Measurements from ENCODE around the gene C1QTNF7.

Gene C1QTNF7

GRCh38 chr4:15478724-15479088 is 50.9 kb downstream of the C1QTNF7 start:
- H2AFZ ChIP-seq (ENCODE audit: low read length), result peak overlapping the region; percentile 96
- H3K27ac ChIP-seq (replicated peaks; ENCODE audit: low read length), result no peak overlapping the region
- peaks cover 0 to 24% of the 10 kb centered on the region in 2 donors for H3K36me3 ChIP-seq (replicated peaks in 1 of 2; ENCODE audit: control insufficient read depth in 2 of 2, insufficient read depth in 2 of 2, low read length in 2 of 2)
- no peak overlapping the region for H2BK5ac ChIP-seq (ENCODE audit: low read length)
- peaks cover 3 to 11% of the 10 kb centered on the region in 2 donors for H3K4me1 ChIP-seq (ENCODE audit: control insufficient read depth in 2 of 2, insufficient read depth in 1 of 2, low read depth in 1 of 2, low read length in 2 of 2)
- H4K8ac ChIP-seq (ENCODE audit: low read depth, low read length), result no peak overlapping the region
- no peak for DNase-seq (ENCODE audit: low spot score)
- no peak overlapping the region for H3K18ac ChIP-seq (ENCODE audit: low read length)
- H3K14ac ChIP-seq (ENCODE audit: low read length), result no peak overlapping the region
- no peak overlapping the region for H4K91ac ChIP-seq (ENCODE audit: low read depth, low read length, poor library complexity)
- no peak overlapping the region for H2BK120ac ChIP-seq (ENCODE audit: low read depth, low read length)
- no peak overlapping the region for H2BK12ac ChIP-seq (ENCODE audit: low read length)
- H3K4me2 ChIP-seq (ENCODE audit: insufficient read depth, low read length, poor library complexity, severe bottlenecking), result no peak overlapping the region
- H3K79me1 ChIP-seq (ENCODE audit: low read depth, low read length), result no peaks in the 10 kb centered on the region
- no peak overlapping the region for H2AK5ac ChIP-seq (ENCODE audit: low read depth, low read length)
- no peaks in the 10 kb centered on the region for H3K27me3 ChIP-seq (ENCODE audit: control insufficient read depth in 3 of 3, insufficient read depth in 3 of 3, low read depth in 1 of 3, low read length in 3 of 3)
- H3K23ac ChIP-seq (ENCODE audit: low read depth, low read length, poor library complexity), result no peak overlapping the region
- H2BK15ac ChIP-seq (ENCODE audit: low read length), result no peak overlapping the region
- H3K4ac ChIP-seq (ENCODE audit: low read length), result no peak overlapping the region
- no peak overlapping the region for H3K9ac ChIP-seq (ENCODE audit: low read depth, low read length, poor library complexity)
- no CpG with 5 or more reads among the region's 5 CpGs for WGBS, 2 donors (ENCODE audit: extremely low coverage in 2 of 2, insufficient read length in 2 of 2, insufficient replicate concordance in 1 of 2)
- no peak overlapping the region for H3K4me3 ChIP-seq (ENCODE audit: low read length in 2 of 2)
- peaks cover 0 to 4% of the 10 kb centered on the region in 2 donors for H3K9me3 ChIP-seq (replicated peaks in 1 of 2; ENCODE audit: control insufficient read depth in 2 of 2, insufficient read depth in 1 of 2, low read depth in 1 of 2, low read length in 2 of 2)

- H4K91ac ChIP-seq (ENCODE audit: low read depth, low read length, poor library complexity), result peak overlapping the region; percentile 34
- peak overlapping the region; percentile 86 for H3K18ac ChIP-seq (ENCODE audit: low read length)
- peak overlapping the region; percentile 94 for H3K27ac ChIP-seq (replicated peaks; ENCODE audit: low read length)
- H3K23ac ChIP-seq (ENCODE audit: low read depth, low read length, poor library complexity), result no peak overlapping the region
- no peak overlapping the region for H2BK5ac ChIP-seq (ENCODE audit: low read length)
- H2AFZ ChIP-seq (ENCODE audit: low read length), result peak overlapping the region; percentile 96
- peak; percentile 80 for DNase-seq (ENCODE audit: low spot score)
- H3K9me3 ChIP-seq (replicated peaks in 1 of 2; ENCODE audit: control insufficient read depth in 2 of 2, insufficient read depth in 1 of 2, low read depth in 1 of 2, low read length in 2 of 2), result peaks cover 0 to 4% of the 10 kb centered on the region in 2 donors
- peak overlapping the region; percentile 52 to 76 for H3K4me3 ChIP-seq (ENCODE audit: low read length in 2 of 2)
- H2BK15ac ChIP-seq (ENCODE audit: low read length), result peak overlapping the region; percentile 34
- no peak overlapping the region for H4K8ac ChIP-seq (ENCODE audit: low read depth, low read length)
- H3K9ac ChIP-seq (ENCODE audit: low read depth, low read length, poor library complexity), result peak overlapping the region; percentile 79
- no CpG with 5 or more reads among the region's 11 CpGs for WGBS, 2 donors (ENCODE audit: extremely low coverage in 2 of 2, insufficient read length in 2 of 2, insufficient replicate concordance in 1 of 2)
- H2BK120ac ChIP-seq (ENCODE audit: low read depth, low read length), result no peak overlapping the region
- H3K27me3 ChIP-seq (ENCODE audit: control insufficient read depth in 3 of 3, insufficient read depth in 3 of 3, low read depth in 1 of 3, low read length in 3 of 3), result no peaks in the 10 kb centered on the region
- H3K4me2 ChIP-seq (ENCODE audit: insufficient read depth, low read length, poor library complexity, severe bottlenecking), result peak overlapping the region; percentile 58
- H3K4ac ChIP-seq (ENCODE audit: low read length), result no peak overlapping the region
- no peak overlapping the region for H2BK12ac ChIP-seq (ENCODE audit: low read length)
- no peak overlapping the region for H2AK5ac ChIP-seq (ENCODE audit: low read depth, low read length)
- no peak overlapping the region for H3K14ac ChIP-seq (ENCODE audit: low read length)
- no peaks in the 10 kb centered on the region for H3K79me1 ChIP-seq (ENCODE audit: low read depth, low read length)
- H3K36me3 ChIP-seq (replicated peaks in 1 of 2; ENCODE audit: control insufficient read depth in 2 of 2, insufficient read depth in 2 of 2, low read length in 2 of 2), result peaks cover 0 to 24% of the 10 kb centered on the region in 2 donors
- H3K4me1 ChIP-seq (ENCODE audit: control insufficient read depth in 2 of 2, insufficient read depth in 1 of 2, low read depth in 1 of 2, low read length in 2 of 2), result peaks cover 3 to 11% of the 10 kb centered on the region in 2 donors
Measured at GRCh38 chr4:15479089-15479912, 51.5 kb downstream of the C1QTNF7 start.

DNA sequence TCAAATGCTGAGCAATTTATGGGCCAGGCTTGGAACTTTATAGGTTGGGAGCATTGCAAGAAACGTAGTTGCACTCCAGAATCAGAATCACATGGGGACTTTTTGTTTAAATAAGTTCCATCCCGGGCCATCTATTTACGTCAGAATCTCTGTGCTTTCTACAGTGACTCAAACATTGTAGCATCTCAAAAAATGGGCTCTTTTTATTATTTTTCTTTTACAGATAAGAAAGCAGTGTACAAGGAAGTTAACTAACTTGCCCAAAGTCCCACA is 52.0 kb downstream of the C1QTNF7 start:
- Histone ChIP-seq H3K18ac (ENCODE audit: low read length) (no peak overlapping the region), H4K91ac (ENCODE audit: low read depth, low read length, poor library complexity) (peak overlapping the region; percentile 34), H3K14ac (ENCODE audit: low read length) (no peak overlapping the region), H2AFZ (ENCODE audit: low read length) (peak overlapping the region; percentile 96), H2BK5ac (ENCODE audit: low read length) (no peak overlapping the region), H2BK12ac (ENCODE audit: low read length) (no peak overlapping the region), H3K4me2 (ENCODE audit: insufficient read depth, low read length, poor library complexity, severe bottlenecking) (peak overlapping the region; percentile 58), H3K27me3 (ENCODE audit: control insufficient read depth in 3 of 3, insufficient read depth in 3 of 3, low read depth in 1 of 3, low read length in 3 of 3) (no peaks in the 10 kb centered on the region), H3K4me1 (ENCODE audit: control insufficient read depth in 2 of 2, insufficient read depth in 1 of 2, low read depth in 1 of 2, low read length in 2 of 2) (peaks cover 3 to 11% of the 10 kb centered on the region in 2 donors), H3K9ac (ENCODE audit: low read depth, low read length, poor library complexity) (peak overlapping the region; percentile 79), H2BK15ac (ENCODE audit: low read length) (peak overlapping the region; percentile 34), H3K27ac (replicated peaks; ENCODE audit: low read length) (peak overlapping the region; percentile 94), H3K9me3 (replicated peaks in 1 of 2; ENCODE audit: control insufficient read depth in 2 of 2, insufficient read depth in 1 of 2, low read depth in 1 of 2, low read length in 2 of 2) (peaks cover 0 to 4% of the 10 kb centered on the region in 2 donors), H3K23ac (ENCODE audit: low read depth, low read length, poor library complexity) (no peak overlapping the region), H3K4me3 (ENCODE audit: low read length in 2 of 2) (peak overlapping the region; percentile 52 to 76), H3K4ac (ENCODE audit: low read length) (no peak overlapping the region), H3K36me3 (replicated peaks in 1 of 2; ENCODE audit: control insufficient read depth in 2 of 2, insufficient read depth in 2 of 2, low read length in 2 of 2) (peaks cover 0 to 24% of the 10 kb centered on the region in 2 donors), H2BK120ac (ENCODE audit: low read depth, low read length) (no peak overlapping the region), H4K8ac (ENCODE audit: low read depth, low read length) (no peak overlapping the region), H2AK5ac (ENCODE audit: low read depth, low read length) (no peak overlapping the region), H3K79me1 (ENCODE audit: low read depth, low read length) (no peaks in the 10 kb centered on the region)
- WGBS, 2 donors (ENCODE audit: extremely low coverage in 2 of 2, insufficient read length in 2 of 2, insufficient replicate concordance in 1 of 2), result no CpG with 5 or more reads among the region's 3 CpGs
- DNase-seq (ENCODE audit: low spot score), result no peak

- Histone ChIP-seq H3K9me3 (replicated peaks in 1 of 2; ENCODE audit: control insufficient read depth in 2 of 2, insufficient read depth in 1 of 2, low read depth in 1 of 2, low read length in 2 of 2) (peaks cover 0 to 4% of the 10 kb centered on the region in 2 donors), H3K18ac (ENCODE audit: low read length) (no peak overlapping the region), H2BK120ac (ENCODE audit: low read depth, low read length) (no peak overlapping the region), H3K4ac (ENCODE audit: low read length) (no peak overlapping the region), H2AFZ (ENCODE audit: low read length) (no peak overlapping the region), H3K4me2 (ENCODE audit: insufficient read depth, low read length, poor library complexity, severe bottlenecking) (no peak overlapping the region), H3K79me1 (ENCODE audit: low read depth, low read length) (no peaks in the 10 kb centered on the region), H3K4me3 (ENCODE audit: low read length in 2 of 2) (no peak overlapping the region), H3K4me1 (ENCODE audit: control insufficient read depth in 2 of 2, insufficient read depth in 1 of 2, low read depth in 1 of 2, low read length in 2 of 2) (peaks cover 3 to 11% of the 10 kb centered on the region in 2 donors), H3K23ac (ENCODE audit: low read depth, low read length, poor library complexity) (no peak overlapping the region), H2BK15ac (ENCODE audit: low read length) (no peak overlapping the region), H3K9ac (ENCODE audit: low read depth, low read length, poor library complexity) (no peak overlapping the region), H3K27ac (replicated peaks; ENCODE audit: low read length) (no peak overlapping the region), H2BK12ac (ENCODE audit: low read length) (no peak overlapping the region), H4K8ac (ENCODE audit: low read depth, low read length) (no peak overlapping the region), H2BK5ac (ENCODE audit: low read length) (no peak overlapping the region), H3K14ac (ENCODE audit: low read length) (no peak overlapping the region), H4K91ac (ENCODE audit: low read depth, low read length, poor library complexity) (no peak overlapping the region), H3K27me3 (ENCODE audit: control insufficient read depth in 3 of 3, insufficient read depth in 3 of 3, low read depth in 1 of 3, low read length in 3 of 3) (no peaks in the 10 kb centered on the region), H3K36me3 (replicated peaks in 1 of 2; ENCODE audit: control insufficient read depth in 2 of 2, insufficient read depth in 2 of 2, low read length in 2 of 2) (peaks cover 0 to 24% of the 10 kb centered on the region in 2 donors), H2AK5ac (ENCODE audit: low read depth, low read length) (no peak overlapping the region)
- DNase-seq (ENCODE audit: low spot score), result no peak
- no CpG with 5 or more reads among the region's 2 CpGs for WGBS, 2 donors (ENCODE audit: extremely low coverage in 2 of 2, insufficient read length in 2 of 2, insufficient replicate concordance in 1 of 2)
Measured at GRCh38 chr4:15481961-15482745, 54.3 kb downstream of the C1QTNF7 start.
